K562 (cell line): ENCODE results near the gene TXLNA. TPM values are rescaled to one million over a fixed set of nuclear protein-coding genes. Genes with fewer than 3 reads are reported as not detected.

Source experiments
- ELF4 ChIP-seq: fragments of 450-650 bp; formaldehyde crosslinking; IDR thresholded peaks from 2 replicates; pipeline ENCODE4 v1.4.0; 2022; ENCODE audit warnings: missing genetic modification characterization
- ESRRB ChIP-seq: fragments of 250-450 bp; sonication (Bioruptor Pico); IDR thresholded peaks from 2 replicates; pipeline ENCODE4 v1.5.0; 2020; ENCODE audit warnings: mild to moderate bottlenecking, moderate library complexity, borderline replicate concordance
- HLTF ChIP-seq: fragments of 450-650 bp; IDR thresholded peaks from 2 replicates; pipeline ENCODE4 v1.6.1; 2016
- NCOR1 ChIP-seq: fragments of 450-650 bp; IDR thresholded peaks from 2 replicates; pipeline ENCODE4 v1.6.1; 2016; ENCODE audit warnings: mild to moderate bottlenecking, moderate library complexity
- NEUROD1 ChIP-seq: fragments of 150-350 bp; IDR thresholded peaks from 2 replicates; pipeline ENCODE4 v1.6.1; 2014; ENCODE audit warnings: borderline replicate concordance, low read length, low read depth; ENCODE audit not compliant: partially characterized antibody
- NFIC ChIP-seq: fragments of 450-650 bp; IDR thresholded peaks from 2 replicates; pipeline ENCODE4 v1.6.1; 2017; ENCODE audit warnings: mild to moderate bottlenecking, inconsistent platforms
- SIN3A ChIP-seq, 2 experiments: fragments of 150-350 bp in 1 of 2; IDR thresholded peaks; 2 replicates each; pipeline ENCODE4 v1.6.1; 2011 to 2016; ENCODE audit warnings: borderline replicate concordance in 2 of 2, low read depth in 2 of 2, low read length in 2 of 2, mild to moderate bottlenecking in 2 of 2, moderate library complexity in 2 of 2; ENCODE audit not compliant: control insufficient read depth in 1 of 2
- ZKSCAN3 ChIP-seq: fragments of 250-450 bp; sonication (Bioruptor Pico); IDR thresholded peaks from 2 replicates; pipeline ENCODE4 v1.4.0; 2020
- ZNF212 ChIP-seq: fragments of 450-650 bp; formaldehyde crosslinking; IDR thresholded peaks from 2 replicates; pipeline ENCODE4 v1.4.0; 2020; ENCODE audit warnings: mild to moderate bottlenecking
- ZNF23 ChIP-seq: fragments of 250-450 bp; sonication (Bioruptor Pico); IDR thresholded peaks from 2 replicates; pipeline ENCODE4 v1.4.0; 2020; ENCODE audit warnings: mild to moderate bottlenecking
- ZNF518B ChIP-seq: fragments of 250-450 bp; sonication (Bioruptor Pico); IDR thresholded peaks from 2 replicates; pipeline ENCODE4 v1.5.0; 2021; ENCODE audit warnings: mild to moderate bottlenecking, moderate library complexity
- polyA plus RNA-seq, 8 experiments: library from polyadenylated mRNA; depleted of rRNA in 4 of 8; stranded (reverse) in 5 of 8; unstranded in 3 of 8; fragments of >200 nt; fragmentation: Nextera tagmentation in 2 of 8; fragmentation: Illumina TruSeq in 1 of 8; extraction: Ambion mirVana in 2 of 8; extraction: Trizol in 1 of 8; gene quantifications; 2 replicates each; pipeline versions ENCODE4 v1.2.1 to v1.2.3, GENCODE V29; 2011 to 2014; ENCODE audit warnings: inconsistent platforms in 1 of 8, missing spikeins in 1 of 8
- total RNA-seq, 7 experiments: library from RNA; depleted of rRNA in 6 of 7; stranded (reverse); fragments of >200 nt in 6 of 7; fragmentation: Illumina TruSeq in 2 of 7; extraction: Trizol in 2 of 7; gene quantifications; 2 replicates each; pipeline versions ENCODE4 v1.2.1 to v1.2.3, GENCODE V29; 2011 to 2021; ENCODE audit warnings: low replicate concordance in 1 of 7
- TF ChIP-seq, protein P1 (sequence below), 2 experiments: fragments of 450-650 bp; formaldehyde crosslinking in 1 of 2; IDR thresholded peaks; 2 replicates each; pipeline versions ENCODE4 v1.4.0 to v1.6.1; 2014 to 2020; ENCODE audit warnings: mild to moderate bottlenecking in 2 of 2, borderline replicate concordance in 1 of 2, low read depth in 1 of 2

Gene TXLNA
- total and polyA plus RNA-seq, 9 of the 15 experiments (the other 6 are each of a cell fraction or from before 2014, with no cell fraction given), result 9.2 to 54.5 (median 39.3) TPM

DNA sequence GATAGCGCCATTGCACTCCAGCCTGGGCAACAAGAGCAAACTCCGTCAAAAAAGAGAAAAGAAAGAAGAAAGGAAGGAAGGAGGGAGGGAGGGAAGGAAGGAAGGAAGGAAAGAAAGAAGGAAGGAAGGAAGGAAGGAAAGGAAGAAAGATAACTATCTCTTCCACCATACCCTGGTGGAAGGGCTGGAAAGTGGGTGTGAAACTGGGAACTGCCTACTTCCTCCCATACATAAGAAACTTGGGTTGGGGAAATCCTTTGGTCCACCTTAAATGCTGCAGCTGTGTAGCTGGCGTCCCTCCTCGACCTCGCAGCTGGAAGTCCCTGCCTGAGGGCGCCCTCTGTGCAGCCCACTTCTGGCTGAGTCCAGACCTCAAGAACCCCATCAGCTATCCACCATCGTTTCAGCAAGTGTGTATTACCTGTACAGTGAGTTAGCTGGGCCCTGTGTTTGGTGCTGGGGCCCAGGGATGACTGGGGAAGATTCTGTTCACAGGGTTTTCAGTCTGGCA lies 62.9 kb downstream of the TXLNA start (continued):
- TF ChIP-seq SIN3A (IDR thresholded peaks at IDR 0.05; ENCODE audit: borderline replicate concordance in 2 of 2, control insufficient read depth in 1 of 2, low read depth in 2 of 2, low read length in 2 of 2) (no peak), ESRRB (CRISPR knock-in tag) (no peak), NCOR1 (no peak), ZNF518B (CRISPR knock-in tag) (no peak), ZNF23 (CRISPR knock-in tag) (no peak), HLTF (0 out of 2 replicates have a peak, but pooled peaks have one; percentile 56), ELF4 (CRISPR knock-in tag) (peak; percentile 53; the same call in 1 of the 2 replicates), ZKSCAN3 (CRISPR knock-in tag) (no peak), NEUROD1 (no peak), ZNF212 (CRISPR knock-in tag) (no peak), NFIC (0 out of 2 replicates have a peak, but pooled peaks have one; percentile 11)
- TF ChIP-seq, protein P1, sequence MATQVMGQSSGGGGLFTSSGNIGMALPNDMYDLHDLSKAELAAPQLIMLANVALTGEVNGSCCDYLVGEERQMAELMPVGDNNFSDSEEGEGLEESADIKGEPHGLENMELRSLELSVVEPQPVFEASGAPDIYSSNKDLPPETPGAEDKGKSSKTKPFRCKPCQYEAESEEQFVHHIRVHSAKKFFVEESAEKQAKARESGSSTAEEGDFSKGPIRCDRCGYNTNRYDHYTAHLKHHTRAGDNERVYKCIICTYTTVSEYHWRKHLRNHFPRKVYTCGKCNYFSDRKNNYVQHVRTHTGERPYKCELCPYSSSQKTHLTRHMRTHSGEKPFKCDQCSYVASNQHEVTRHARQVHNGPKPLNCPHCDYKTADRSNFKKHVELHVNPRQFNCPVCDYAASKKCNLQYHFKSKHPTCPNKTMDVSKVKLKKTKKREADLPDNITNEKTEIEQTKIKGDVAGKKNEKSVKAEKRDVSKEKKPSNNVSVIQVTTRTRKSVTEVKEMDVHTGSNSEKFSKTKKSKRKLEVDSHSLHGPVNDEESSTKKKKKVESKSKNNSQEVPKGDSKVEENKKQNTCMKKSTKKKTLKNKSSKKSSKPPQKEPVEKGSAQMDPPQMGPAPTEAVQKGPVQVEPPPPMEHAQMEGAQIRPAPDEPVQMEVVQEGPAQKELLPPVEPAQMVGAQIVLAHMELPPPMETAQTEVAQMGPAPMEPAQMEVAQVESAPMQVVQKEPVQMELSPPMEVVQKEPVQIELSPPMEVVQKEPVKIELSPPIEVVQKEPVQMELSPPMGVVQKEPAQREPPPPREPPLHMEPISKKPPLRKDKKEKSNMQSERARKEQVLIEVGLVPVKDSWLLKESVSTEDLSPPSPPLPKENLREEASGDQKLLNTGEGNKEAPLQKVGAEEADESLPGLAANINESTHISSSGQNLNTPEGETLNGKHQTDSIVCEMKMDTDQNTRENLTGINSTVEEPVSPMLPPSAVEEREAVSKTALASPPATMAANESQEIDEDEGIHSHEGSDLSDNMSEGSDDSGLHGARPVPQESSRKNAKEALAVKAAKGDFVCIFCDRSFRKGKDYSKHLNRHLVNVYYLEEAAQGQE (IDR thresholded peaks at IDR 0.05; ENCODE audit: borderline replicate concordance), result peak; percentile 18; the same call in 1 of the 2 replicates
- TF ChIP-seq, protein P1 (CRISPR knock-in tag; IDR thresholded peaks at IDR 0.05; ENCODE audit: low read depth), result no peak
